A549 treated with CORT108297 at 1 μM for 4 hours (cell line): ENCODE data around the gene DARS2. TPM values are rescaled to one million over a fixed set of nuclear protein-coding genes. Genes with fewer than 3 reads are reported as not detected.

ENCODE experiments used
- total RNA-seq: library from RNA; stranded (reverse); fragments of 200-300 nt; extraction: Qiagen RNA extraction; gene quantifications from 5 replicates; pipeline ENCODE4 v1.2.3, GENCODE V29; 2022

DARS2 gene, protein sequence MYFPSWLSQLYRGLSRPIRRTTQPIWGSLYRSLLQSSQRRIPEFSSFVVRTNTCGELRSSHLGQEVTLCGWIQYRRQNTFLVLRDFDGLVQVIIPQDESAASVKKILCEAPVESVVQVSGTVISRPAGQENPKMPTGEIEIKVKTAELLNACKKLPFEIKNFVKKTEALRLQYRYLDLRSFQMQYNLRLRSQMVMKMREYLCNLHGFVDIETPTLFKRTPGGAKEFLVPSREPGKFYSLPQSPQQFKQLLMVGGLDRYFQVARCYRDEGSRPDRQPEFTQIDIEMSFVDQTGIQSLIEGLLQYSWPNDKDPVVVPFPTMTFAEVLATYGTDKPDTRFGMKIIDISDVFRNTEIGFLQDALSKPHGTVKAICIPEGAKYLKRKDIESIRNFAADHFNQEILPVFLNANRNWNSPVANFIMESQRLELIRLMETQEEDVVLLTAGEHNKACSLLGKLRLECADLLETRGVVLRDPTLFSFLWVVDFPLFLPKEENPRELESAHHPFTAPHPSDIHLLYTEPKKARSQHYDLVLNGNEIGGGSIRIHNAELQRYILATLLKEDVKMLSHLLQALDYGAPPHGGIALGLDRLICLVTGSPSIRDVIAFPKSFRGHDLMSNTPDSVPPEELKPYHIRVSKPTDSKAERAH
- 37.7 to 48.0 TPM (median 42.3 TPM) in 5 replicates for total RNA-seq

DNA sequence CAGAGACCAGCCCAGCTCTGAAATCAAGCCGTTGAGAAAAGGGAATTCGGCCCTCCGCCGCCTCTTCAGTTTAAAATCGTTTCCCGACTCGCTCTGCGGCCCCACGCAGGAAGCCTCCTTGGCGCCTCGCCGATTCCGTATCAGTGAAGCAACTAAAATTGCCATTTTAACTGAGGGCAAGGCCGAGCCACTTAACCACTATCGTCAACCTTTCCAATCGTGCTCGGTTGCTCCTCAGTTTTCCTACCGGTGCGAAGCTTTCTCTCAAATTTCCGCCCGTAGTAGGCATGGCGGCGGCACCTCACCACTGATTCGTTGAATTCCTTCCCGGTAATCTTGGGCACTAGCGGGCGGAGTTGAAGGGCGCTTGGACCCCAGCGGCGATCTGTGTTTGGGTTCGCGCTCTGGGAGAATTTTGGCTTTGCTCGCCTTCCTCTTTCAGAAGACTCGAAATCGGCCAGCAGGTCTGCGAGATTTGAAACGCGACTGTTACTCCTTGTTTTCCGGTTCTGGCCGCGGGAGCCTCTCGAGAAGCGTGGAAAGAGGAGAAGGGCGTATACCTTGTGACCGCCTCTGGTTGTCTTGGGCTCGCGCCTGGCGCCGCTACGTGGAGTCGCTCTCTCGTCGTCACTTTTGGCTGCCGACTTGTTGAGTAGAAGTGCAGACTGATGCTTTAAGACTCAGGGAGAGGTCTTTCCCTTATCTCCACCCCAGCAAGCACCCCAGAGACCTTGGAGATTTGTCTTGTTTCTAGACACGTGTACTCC is at the start of gene DARS2, which contains the start of gene CENPL:
TSS of gene DARS2 (plus strand) at position 359 of the 767 bp plus-strand sequence. CDS start 557 bp downstream, outside the sequence.
TSS of gene CENPL (minus strand) at position 569 of the 767 bp plus-strand sequence. CDS start 13,584 bp downstream, outside the sequence.

DNA sequence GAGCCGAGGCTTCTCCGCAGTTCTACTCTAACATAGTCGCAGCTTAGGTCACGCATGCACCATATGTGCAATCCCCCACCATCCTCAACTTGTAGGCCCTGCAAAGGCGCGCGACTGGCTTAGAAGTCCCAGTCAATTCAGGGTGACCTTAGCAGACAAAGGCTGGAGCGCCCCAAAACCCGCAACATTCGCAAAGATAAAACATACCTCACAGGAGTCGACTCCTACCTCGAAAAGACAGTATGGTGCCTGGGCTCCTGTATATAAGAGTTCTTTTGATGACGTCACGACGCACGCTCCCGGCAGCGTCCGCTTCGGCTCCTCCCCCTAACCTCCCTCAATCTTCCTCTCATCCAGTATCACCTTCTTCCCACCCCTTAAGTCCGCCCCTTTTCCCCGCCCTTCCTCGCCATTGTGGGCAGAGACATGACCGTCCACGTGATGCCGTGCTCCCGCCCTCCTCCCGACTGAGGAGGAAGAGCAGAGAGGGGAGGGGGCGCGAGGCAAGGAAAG is 43.3 kb downstream of the DARS2 start, which contains the start of gene GAS5:
TSS of gene GAS5 (minus strand) at position 237 of the 513 bp plus-strand sequence.

DNA sequence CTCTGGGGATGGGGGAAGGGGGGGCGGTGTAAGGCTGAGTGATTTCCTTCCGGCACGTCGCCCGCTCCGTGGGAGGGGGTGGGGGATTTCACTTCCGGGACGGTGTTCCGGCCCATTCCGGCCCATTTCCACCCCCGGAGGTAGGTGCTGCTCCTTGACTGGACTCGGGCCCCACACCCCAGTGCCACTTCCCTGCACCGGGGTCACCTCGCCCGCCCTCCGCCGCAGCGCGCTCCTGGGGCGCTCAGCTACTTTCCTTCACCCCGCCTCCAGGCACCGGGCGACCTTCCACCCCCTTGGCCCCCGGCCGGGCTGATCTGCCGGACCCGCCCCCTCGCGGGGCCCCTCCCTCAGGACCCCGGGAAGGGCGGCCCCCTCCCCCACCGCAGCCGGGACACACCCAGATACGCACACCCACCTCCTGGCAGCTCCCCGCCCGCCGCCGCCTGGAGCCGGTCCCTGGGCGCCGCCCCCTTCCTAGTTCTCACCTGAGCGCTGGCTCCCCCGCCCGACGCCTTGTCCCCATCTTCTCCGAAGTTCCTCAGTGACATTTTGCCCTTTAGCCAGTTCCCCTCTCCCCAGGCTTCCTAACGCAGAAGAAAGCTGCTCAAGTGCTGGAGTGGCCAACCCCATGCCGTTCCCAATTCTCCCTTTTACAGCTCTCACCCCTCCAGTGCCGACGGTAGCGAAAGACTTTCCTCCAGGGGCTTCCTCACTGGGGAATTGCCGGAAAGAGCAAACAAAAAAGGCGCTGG is 44.0 kb downstream of the DARS2 start, which contains the start of gene ZBTB37:
TSS of gene ZBTB37 (plus strand) at position 115 of the 755 bp plus-strand sequence. CDS start 1,846 bp downstream, outside the sequence.

Other genes with a start within 250 kb of the DARS2 start
- gene SLC9C2, start 221.6 kb upstream of the DARS2 start, total RNA-seq, result not detected in 5 replicates
- gene TEX50, start 189.3 kb upstream of the DARS2 start, total RNA-seq, result not detected in 5 replicates
- gene ANKRD45, start 154.8 kb upstream of the DARS2 start, total RNA-seq, result 0.09 to 0.26 TPM (median 0.21 TPM) in 5 replicates
- 9.9 to 14.7 TPM (median 12.6 TPM) in 5 replicates for gene KLHL20, start 109.7 kb upstream of the DARS2 start, total RNA-seq
- gene CENPL, start 210 bp downstream of the DARS2 start, total RNA-seq, result 11.8 to 12.7 TPM (median 12.5 TPM) in 5 replicates
- gene GAS5, start 43.3 kb downstream of the DARS2 start, total RNA-seq, result 293 to 333 TPM (median 300 TPM) in 5 replicates
- 1.1 to 1.5 TPM (median 1.4 TPM) in 5 replicates for gene ZBTB37, start 43.7 kb downstream of the DARS2 start, total RNA-seq
- gene SERPINC1, start 92.7 kb downstream of the DARS2 start, total RNA-seq, result 0.06 to 0.23 TPM (median 0.09 TPM) in 4 of 5 replicates, not detected in the other
- gene RC3H1, start 197.7 kb downstream of the DARS2 start, total RNA-seq, result 4.8 to 6.6 TPM (median 5.5 TPM) in 5 replicates